HepG2 (cell line): ENCODE data around the gene VDAC1. TPM values are rescaled to one million over a fixed set of nuclear protein-coding genes. Genes with fewer than 3 reads are reported as not detected.
A peak's percentile ranks its signal among the peaks of the same experiment; 100 is the strongest.

Experiments
- POLR2A ChIP-seq, 2 experiments: IDR thresholded peaks; 2 replicates each; pipeline ENCODE4 v1.6.1; 2011; ENCODE audit warnings: low read depth in 2 of 2, low read length in 2 of 2, mild to moderate bottlenecking in 1 of 2, moderate library complexity in 1 of 2; ENCODE audit not compliant: insufficient read depth in 1 of 2
- RNF219 ChIP-seq: sonication (generic); formaldehyde crosslinking; IDR thresholded peaks from 2 replicates; pipeline ENCODE4 v1.5.0; 2020; ENCODE audit warnings: mild to moderate bottlenecking, missing genetic modification reagents
- YEATS4 ChIP-seq: sonication (generic); formaldehyde crosslinking; IDR thresholded peaks from 2 replicates; pipeline ENCODE4 v1.4.0; 2020; ENCODE audit warnings: missing genetic modification reagents, borderline replicate concordance
- ZC3H13 ChIP-seq: sonication (generic); formaldehyde crosslinking; IDR thresholded peaks from 2 replicates; pipeline ENCODE4 v1.8.1; 2023; ENCODE audit warnings: mild to moderate bottlenecking, missing genetic modification reagents, moderate library complexity
- ZNF205 ChIP-seq: IDR thresholded peaks from 2 replicates; pipeline ENCODE4 v1.6.1; 2018; ENCODE audit warnings: missing biosample characterization, missing genetic modification reagents
- ZNF678 ChIP-seq: sonication (generic); formaldehyde crosslinking; IDR thresholded peaks from 2 replicates; pipeline ENCODE4 v1.4.0; 2020; ENCODE audit warnings: mild to moderate bottlenecking, missing genetic modification reagents
- ZNF781 ChIP-seq: sonication (generic); formaldehyde crosslinking; IDR thresholded peaks from 2 replicates; pipeline ENCODE4 v1.5.1; 2020; ENCODE audit warnings: borderline replicate concordance, mild to moderate bottlenecking, missing genetic modification reagents; ENCODE audit errors: not compliant biosample characterization
- polyA plus RNA-seq, 8 experiments: library from polyadenylated mRNA; depleted of rRNA in 3 of 8; stranded (reverse) in 7 of 8; unstranded in 1 of 8; fragments of >200 nt; fragmentation: Illumina TruSeq in 4 of 8; extraction: Trizol in 4 of 8; gene quantifications; 2 replicates each; pipeline versions ENCODE4 v1.2.1 to v1.2.3, GENCODE V29; 2011 to 2016; ENCODE audit warnings: low read depth in 4 of 8, missing spikeins in 1 of 8, mixed read lengths in 1 of 8; ENCODE audit not compliant: insufficient read depth in 1 of 8
- total RNA-seq, 5 experiments: library from RNA; depleted of rRNA; stranded (reverse); fragments of >200 nt; fragmentation: Illumina TruSeq; extraction: Trizol; gene quantifications; 2 replicates each; pipeline ENCODE4 v1.2.3, GENCODE V29; 2016; ENCODE audit warnings: low read depth in 1 of 5
- TF ChIP-seq, protein P1 (sequence below): sonication (generic); formaldehyde crosslinking; IDR thresholded peaks from 2 replicates; pipeline ENCODE4 v1.5.1; 2020; ENCODE audit warnings: mild to moderate bottlenecking, missing genetic modification reagents, moderate library complexity
- TF ChIP-seq, protein P2 (sequence below): sonication (generic); formaldehyde crosslinking; IDR thresholded peaks from 2 replicates; pipeline ENCODE4 v1.5.0; 2020; ENCODE audit warnings: mild to moderate bottlenecking, missing genetic modification reagents
- TF ChIP-seq, protein P3 (sequence below): sonication (generic); formaldehyde crosslinking; IDR thresholded peaks from 2 replicates; pipeline ENCODE4 v1.8.0; 2022; ENCODE audit warnings: mild to moderate bottlenecking, missing genetic modification reagents, moderate library complexity
- TF ChIP-seq, protein P4 (sequence below): sonication (generic); formaldehyde crosslinking; IDR thresholded peaks from 2 replicates; pipeline ENCODE4 v1.8.0; 2022; ENCODE audit warnings: mild to moderate bottlenecking, missing genetic modification reagents, borderline replicate concordance
- TF ChIP-seq, protein P5 (sequence below): fragments of 450-650 bp; IDR thresholded peaks from 2 replicates; pipeline ENCODE4 v1.6.1; 2017

The VDAC1 gene
- total and polyA plus RNA-seq, 2 of the 13 experiments (the other 11 are each of a cell fraction or from before 2014, with no cell fraction given) = 112 to 380 TPM

DNA sequence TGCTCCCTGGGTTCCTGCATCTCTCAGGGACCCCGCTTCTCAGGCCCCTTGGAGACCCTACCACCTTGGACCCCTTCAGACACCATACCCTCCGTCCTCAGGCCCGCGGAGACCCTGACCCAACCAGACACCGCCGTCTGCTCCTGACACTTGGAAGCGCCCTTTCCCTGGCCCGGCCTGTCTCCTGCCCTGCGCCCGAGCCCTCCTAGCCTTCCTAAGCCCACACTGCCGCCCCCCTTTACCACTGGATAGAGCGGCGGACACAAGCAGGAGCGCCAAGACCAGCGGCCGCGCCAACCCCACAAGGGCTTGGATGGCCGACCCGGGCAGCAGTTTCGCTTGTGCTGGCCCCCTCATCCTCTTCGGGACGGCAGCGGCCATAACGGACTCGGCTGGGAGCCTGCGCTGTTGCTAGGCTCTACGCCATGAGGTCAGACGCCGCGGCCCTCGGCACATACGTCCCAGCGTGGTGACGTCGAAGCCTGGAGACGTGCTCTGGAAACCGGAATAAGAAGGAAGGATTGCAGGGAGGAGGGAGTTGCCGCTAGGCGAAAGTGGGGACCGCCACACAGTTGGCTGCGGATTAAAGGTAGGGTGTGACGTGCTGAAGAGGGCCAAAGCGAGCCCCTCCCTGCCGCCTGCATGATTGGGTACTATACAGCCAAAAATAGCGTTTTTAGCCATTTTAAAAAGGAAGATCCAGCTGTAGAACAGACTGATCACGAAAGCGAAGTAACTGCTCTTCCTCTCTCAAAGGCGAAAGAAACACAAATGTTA, 36.4 kb downstream of the VDAC1 start, which contains the start of gene C5orf15 (continued):
- TF ChIP-seq, protein P1, sequence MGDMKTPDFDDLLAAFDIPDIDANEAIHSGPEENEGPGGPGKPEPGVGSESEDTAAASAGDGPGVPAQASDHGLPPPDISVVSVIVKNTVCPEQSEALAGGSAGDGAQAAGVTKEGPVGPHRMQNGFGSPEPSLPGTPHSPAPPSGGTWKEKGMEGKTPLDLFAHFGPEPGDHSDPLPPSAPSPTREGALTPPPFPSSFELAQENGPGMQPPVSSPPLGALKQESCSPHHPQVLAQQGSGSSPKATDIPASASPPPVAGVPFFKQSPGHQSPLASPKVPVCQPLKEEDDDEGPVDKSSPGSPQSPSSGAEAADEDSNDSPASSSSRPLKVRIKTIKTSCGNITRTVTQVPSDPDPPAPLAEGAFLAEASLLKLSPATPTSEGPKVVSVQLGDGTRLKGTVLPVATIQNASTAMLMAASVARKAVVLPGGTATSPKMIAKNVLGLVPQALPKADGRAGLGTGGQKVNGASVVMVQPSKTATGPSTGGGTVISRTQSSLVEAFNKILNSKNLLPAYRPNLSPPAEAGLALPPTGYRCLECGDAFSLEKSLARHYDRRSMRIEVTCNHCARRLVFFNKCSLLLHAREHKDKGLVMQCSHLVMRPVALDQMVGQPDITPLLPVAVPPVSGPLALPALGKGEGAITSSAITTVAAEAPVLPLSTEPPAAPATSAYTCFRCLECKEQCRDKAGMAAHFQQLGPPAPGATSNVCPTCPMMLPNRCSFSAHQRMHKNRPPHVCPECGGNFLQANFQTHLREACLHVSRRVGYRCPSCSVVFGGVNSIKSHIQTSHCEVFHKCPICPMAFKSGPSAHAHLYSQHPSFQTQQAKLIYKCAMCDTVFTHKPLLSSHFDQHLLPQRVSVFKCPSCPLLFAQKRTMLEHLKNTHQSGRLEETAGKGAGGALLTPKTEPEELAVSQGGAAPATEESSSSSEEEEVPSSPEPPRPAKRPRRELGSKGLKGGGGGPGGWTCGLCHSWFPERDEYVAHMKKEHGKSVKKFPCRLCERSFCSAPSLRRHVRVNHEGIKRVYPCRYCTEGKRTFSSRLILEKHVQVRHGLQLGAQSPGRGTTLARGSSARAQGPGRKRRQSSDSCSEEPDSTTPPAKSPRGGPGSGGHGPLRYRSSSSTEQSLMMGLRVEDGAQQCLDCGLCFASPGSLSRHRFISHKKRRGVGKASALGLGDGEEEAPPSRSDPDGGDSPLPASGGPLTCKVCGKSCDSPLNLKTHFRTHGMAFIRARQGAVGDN (CRISPR knock-in tag) = peak; percentile 97
- TF ChIP-seq, protein P2, sequence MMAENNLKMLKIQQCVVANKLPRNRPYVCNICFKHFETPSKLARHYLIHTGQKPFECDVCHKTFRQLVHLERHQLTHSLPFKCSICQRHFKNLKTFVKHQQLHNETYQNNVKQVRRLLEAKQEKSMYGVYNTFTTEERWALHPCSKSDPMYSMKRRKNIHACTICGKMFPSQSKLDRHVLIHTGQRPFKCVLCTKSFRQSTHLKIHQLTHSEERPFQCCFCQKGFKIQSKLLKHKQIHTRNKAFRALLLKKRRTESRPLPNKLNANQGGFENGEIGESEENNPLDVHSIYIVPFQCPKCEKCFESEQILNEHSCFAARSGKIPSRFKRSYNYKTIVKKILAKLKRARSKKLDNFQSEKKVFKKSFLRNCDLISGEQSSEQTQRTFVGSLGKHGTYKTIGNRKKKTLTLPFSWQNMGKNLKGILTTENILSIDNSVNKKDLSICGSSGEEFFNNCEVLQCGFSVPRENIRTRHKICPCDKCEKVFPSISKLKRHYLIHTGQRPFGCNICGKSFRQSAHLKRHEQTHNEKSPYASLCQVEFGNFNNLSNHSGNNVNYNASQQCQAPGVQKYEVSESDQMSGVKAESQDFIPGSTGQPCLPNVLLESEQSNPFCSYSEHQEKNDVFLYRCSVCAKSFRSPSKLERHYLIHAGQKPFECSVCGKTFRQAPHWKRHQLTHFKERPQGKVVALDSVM (CRISPR knock-in tag) = 0 out of 2 replicates have a peak, but pooled peaks have one; percentile 26
- peak; percentile 65; the same call in 1 of the 2 replicates for TF ChIP-seq ZNF678 (CRISPR knock-in tag)
- TF ChIP-seq, protein P3, sequence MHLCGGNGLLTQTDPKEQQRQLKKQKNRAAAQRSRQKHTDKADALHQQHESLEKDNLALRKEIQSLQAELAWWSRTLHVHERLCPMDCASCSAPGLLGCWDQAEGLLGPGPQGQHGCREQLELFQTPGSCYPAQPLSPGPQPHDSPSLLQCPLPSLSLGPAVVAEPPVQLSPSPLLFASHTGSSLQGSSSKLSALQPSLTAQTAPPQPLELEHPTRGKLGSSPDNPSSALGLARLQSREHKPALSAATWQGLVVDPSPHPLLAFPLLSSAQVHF (CRISPR knock-in tag) = no peak
- TF ChIP-seq, protein P4, sequence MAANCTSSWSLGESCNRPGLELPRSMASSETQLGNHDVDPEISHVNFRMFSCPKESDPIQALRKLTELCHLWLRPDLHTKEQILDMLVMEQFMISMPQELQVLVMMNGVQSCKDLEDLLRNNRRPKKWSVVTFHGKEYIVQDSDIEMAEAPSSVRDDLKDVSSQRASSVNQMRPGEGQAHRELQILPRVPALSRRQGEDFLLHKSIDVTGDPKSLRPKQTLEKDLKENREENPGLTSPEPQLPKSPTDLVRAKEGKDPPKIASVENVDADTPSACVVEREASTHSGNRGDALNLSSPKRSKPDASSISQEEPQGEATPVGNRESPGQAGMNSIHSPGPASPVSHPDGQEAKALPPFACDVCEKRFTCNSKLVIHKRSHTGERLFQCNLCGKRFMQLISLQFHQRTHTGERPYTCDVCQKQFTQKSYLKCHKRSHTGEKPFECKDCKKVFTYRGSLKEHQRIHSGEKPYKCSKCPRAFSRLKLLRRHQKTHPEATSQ (CRISPR knock-in tag) = no peak
- TF ChIP-seq ZC3H13 (CRISPR knock-in tag) = peak; percentile 41; the same call in 1 of the 2 replicates
- peak; percentile 48; the same call in 1 of the 2 replicates for TF ChIP-seq YEATS4 (CRISPR knock-in tag)
- peak; percentile 75 for TF ChIP-seq ZNF781 (CRISPR knock-in tag)
- peak; percentile 71 for TF ChIP-seq ZNF205 (CRISPR knock-in tag)
- TF ChIP-seq, protein P5, sequence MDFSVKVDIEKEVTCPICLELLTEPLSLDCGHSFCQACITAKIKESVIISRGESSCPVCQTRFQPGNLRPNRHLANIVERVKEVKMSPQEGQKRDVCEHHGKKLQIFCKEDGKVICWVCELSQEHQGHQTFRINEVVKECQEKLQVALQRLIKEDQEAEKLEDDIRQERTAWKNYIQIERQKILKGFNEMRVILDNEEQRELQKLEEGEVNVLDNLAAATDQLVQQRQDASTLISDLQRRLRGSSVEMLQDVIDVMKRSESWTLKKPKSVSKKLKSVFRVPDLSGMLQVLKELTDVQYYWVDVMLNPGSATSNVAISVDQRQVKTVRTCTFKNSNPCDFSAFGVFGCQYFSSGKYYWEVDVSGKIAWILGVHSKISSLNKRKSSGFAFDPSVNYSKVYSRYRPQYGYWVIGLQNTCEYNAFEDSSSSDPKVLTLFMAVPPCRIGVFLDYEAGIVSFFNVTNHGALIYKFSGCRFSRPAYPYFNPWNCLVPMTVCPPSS = no peak
- TF ChIP-seq RNF219 (CRISPR knock-in tag) = no peak
- peak; percentile 89 to 93 for TF ChIP-seq POLR2A (IDR thresholded peaks at IDR 0.05; ENCODE audit: insufficient read depth in 1 of 2, low read depth in 2 of 2, low read length in 2 of 2)
